Activated CD8-positive, alpha-beta memory T cell treated with anti-CD3 and anti-CD28 coated beads, Interleukin-2, amount 10 ng/mL, durations not matched to agents 7 days and 5 days (primary cell): Measurements from ENCODE around the gene PTPN14. TPM values are rescaled to one million over a fixed set of nuclear protein-coding genes. Genes with fewer than 3 reads are reported as not detected.

Source experiments
- ATAC-seq: fragments of 150-1000 bp; cut with Tn5 transposase; one replicate; pipeline ENCODE4 v1.10.0; 2021; ENCODE audit warnings: moderate library complexity
- CTCF ChIA-PET: fragments of 350-600 bp; sonication (Branson Sonifier 250); formaldehyde crosslinking; loops from one replicate; lab custom pipeline; 2021; ENCODE audit warnings: antibody characterized with exemption; lab: Charles Lee
- DNase-seq: peaks from one replicate; pipeline ENCODE4 v3.0.0-alpha.2; 2020
- H3K27ac Mint-ChIP-seq: one replicate; pipeline ENCODE4 v1.8.0; 2021; ENCODE audit warnings: mild to moderate bottlenecking, mixed read lengths
- H3K27me3 Mint-ChIP-seq: one replicate; pipeline ENCODE4 v1.8.0; 2021; ENCODE audit warnings: mixed read lengths
- H3K36me3 Mint-ChIP-seq: one replicate; pipeline ENCODE4 v1.8.0; 2021; ENCODE audit warnings: mild to moderate bottlenecking, mixed read lengths
- H3K4me1 Mint-ChIP-seq: one replicate; pipeline ENCODE4 v1.8.0; 2021; ENCODE audit warnings: mixed read lengths
- H3K4me3 Mint-ChIP-seq: one replicate; pipeline ENCODE4 v1.8.0; 2021; ENCODE audit warnings: mild to moderate bottlenecking, moderate library complexity, mixed read lengths
- H3K9me3 Mint-ChIP-seq: one replicate; pipeline ENCODE4 v1.8.0; 2022; ENCODE audit warnings: low read depth, mixed read lengths
- total RNA-seq, 2 experiments: library from RNA; stranded (reverse); gene quantifications; one replicate each; pipeline ENCODE4 v1.2.3, GENCODE V29; 2021

The PTPN14 gene
- total RNA-seq, 2 experiments from 2014 or later = 0.32 to 1.1 TPM

DNA sequence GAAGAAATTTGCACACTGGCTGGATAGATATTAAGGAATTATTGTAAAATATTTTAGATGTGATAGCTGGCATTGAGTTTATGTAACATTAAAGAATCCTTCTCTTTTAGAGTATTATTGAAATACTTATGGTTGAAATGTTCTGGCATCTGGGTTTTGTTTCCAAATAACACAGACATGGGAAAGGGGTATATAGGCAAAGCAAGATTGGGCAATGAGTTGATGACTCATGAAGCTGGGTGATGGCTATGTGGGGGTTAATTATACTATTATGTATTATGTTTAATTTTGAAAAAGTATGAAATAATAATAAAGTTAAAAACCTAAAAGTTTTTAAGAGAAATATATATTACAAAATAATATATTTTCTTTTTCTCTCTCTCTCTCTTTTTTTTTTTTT, 12.5 kb upstream of the PTPN14 start:
- H3K27ac Mint-ChIP-seq = no peak overlapping the region
- no peak for DNase-seq
- H3K4me1 Mint-ChIP-seq = no peaks in the 10 kb centered on the region
- H3K9me3 Mint-ChIP-seq = no peaks in the 10 kb centered on the region
- no peak for ATAC-seq
- CTCF ChIA-PET = no interaction called here
- H3K27me3 Mint-ChIP-seq = peaks cover 38% of the 10 kb centered on the region
- H3K4me3 Mint-ChIP-seq = no peak overlapping the region
- no peaks in the 10 kb centered on the region for H3K36me3 Mint-ChIP-seq

DNA sequence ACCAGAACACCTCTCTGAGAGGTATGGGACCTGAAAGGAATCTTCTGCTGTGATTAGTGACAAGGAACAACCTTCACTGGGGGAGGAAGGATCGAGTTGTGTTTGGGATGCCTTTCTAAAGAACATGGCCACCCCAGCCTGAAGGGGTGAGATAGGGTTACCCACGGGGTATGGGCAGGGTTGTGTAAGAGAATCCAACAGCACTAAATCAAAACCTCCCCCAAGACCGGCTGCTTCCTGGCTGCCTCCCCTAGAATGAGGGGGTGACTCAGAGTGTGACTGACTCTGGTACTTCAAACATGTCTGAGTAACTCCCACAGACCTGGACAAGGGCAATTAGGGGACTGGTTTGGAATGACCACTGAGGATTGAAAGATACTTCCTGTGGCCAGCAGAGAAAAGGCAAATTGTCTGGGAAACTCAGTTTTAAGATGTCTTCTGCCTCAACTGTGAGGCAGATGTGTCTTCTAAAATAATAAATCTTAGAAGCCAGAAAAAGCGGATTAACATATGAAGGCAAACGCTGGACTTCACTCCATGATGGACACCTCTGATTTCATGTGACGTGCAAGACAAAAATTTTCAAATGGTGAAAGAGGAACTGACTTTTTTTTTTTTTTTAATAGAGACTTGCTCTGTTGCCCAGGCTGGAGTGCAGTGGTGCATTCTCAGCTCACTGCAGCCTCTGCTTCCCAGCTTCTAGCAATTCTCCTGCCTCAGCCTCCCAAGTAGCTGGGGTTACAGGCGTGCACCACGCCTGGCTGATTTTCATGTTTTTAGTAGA, 6.7 kb upstream of the PTPN14 start:
- peaks cover 54% of the 10 kb centered on the region for H3K27me3 Mint-ChIP-seq
- ATAC-seq = no peak
- H3K4me1 Mint-ChIP-seq = no peaks in the 10 kb centered on the region

DNA sequence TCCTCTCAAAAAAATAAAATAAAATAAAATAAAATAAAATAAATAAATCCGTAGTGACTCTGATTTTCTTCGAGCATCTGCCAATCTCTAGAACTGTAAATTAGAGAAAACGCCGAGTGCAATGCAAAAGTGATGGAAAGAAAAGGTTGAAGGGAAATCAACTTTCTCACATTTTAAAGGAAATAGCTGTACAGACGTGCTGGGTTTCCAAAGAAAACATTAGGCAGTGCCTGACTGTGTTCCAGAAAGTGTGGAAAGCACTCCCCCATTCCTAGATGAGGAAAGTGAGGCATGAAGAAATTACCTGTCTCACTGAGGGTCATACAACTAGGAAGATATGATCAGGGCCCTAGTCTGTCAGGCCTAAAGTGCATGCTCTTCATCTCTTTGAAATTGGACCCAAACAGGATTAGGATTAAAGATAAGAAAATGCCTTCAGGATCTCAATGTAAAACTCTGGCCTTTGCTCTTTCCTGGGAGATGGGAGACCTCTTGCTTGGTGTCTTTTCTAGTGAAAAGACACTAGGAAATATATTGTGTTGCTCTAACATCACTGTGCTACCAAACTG, 1.8 kb upstream of the PTPN14 start:
- H3K27ac Mint-ChIP-seq = no peak overlapping the region
- DNase-seq = no peak
- no peaks in the 10 kb centered on the region for H3K9me3 Mint-ChIP-seq
- H3K4me3 Mint-ChIP-seq = no peak overlapping the region
- no peak for ATAC-seq
- CTCF ChIA-PET = no interaction called here
- peaks cover 5% of the 10 kb centered on the region for H3K4me1 Mint-ChIP-seq
- peaks cover 78% of the 10 kb centered on the region for H3K27me3 Mint-ChIP-seq
- no peaks in the 10 kb centered on the region for H3K36me3 Mint-ChIP-seq

More for the DNA sequence above, 6.7 kb upstream of the PTPN14 start:
- H3K4me3 Mint-ChIP-seq = no peak overlapping the region
- CTCF ChIA-PET = interaction anchor here (1.3 kb wide), 1 partner anchor 26 kb away, joined by 3 read pairs; no protein-coding TSS in a partner anchor
- no peaks in the 10 kb centered on the region for H3K36me3 Mint-ChIP-seq
- DNase-seq = no peak
- H3K27ac Mint-ChIP-seq = no peak overlapping the region
- H3K9me3 Mint-ChIP-seq = no peaks in the 10 kb centered on the region

DNA sequence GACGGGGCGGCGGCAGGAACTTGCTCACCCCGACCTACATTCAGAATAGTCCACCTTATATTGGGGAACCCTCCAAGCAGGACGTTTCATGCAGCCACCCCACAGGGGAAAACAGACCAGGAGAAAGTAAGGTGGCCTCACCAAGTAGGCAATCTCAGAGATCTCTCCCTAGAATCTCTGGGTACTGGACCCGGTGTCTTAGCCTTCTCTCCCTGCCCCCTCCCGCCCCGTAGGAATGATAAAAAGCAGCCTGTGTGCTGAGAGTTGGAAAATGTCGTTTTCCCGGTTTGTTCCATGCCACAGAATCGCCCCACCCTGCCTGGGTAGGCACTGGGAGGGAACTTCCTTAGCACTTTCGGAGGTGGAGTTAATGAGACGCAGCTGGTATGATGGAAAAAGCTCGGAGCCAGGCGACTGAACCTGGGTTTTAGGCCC, 789 bp upstream of the PTPN14 start:
- Mint-ChIP-seq H3K9me3 (no peaks in the 10 kb centered on the region), H3K4me3 (peak overlapping the region; percentile 44), H3K27me3 (peaks cover 85% of the 10 kb centered on the region), H3K27ac (no peak overlapping the region), H3K4me1 (peaks cover 5% of the 10 kb centered on the region), H3K36me3 (no peaks in the 10 kb centered on the region)
- no peak for DNase-seq
- CTCF ChIA-PET = no interaction called here
- no peak for ATAC-seq

DNA sequence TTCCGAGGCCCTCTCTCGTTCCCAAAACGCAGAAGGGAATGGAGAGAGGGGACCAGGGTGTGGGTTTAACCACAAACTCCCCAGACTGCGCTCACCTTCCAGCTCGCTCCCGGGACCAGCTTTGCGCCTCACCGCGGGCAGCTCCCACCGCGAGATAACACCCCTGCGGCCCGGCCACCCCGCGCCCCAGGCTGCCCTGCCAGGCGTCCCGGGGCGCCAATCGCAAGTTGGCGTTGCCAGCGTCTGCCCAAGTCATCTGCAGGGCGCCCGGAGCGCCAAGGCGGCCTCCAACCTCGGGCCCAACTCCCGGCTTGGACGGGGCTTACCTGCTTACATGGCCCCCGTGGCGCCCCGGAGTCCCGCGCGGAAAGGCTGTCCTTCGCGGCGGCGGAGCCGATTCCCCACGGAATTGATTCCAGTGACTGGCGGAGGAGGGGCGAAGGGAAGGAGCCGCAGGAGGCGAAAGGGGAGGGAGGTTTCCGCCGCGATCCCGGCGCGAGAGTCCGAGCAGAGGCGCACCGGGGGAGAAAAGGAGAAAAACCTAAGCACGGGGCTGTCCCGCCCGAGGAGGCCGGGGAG, 456 bp downstream of the PTPN14 start:
- no peak for DNase-seq
- CTCF ChIA-PET = no interaction called here
- Mint-ChIP-seq H3K4me3 (peak overlapping the region; percentile 60), H3K4me1 (peaks cover 5% of the 10 kb centered on the region), H3K27ac (no peak overlapping the region), H3K36me3 (no peaks in the 10 kb centered on the region), H3K9me3 (no peaks in the 10 kb centered on the region), H3K27me3 (peaks cover 81% of the 10 kb centered on the region)
- no peak for ATAC-seq

DNA sequence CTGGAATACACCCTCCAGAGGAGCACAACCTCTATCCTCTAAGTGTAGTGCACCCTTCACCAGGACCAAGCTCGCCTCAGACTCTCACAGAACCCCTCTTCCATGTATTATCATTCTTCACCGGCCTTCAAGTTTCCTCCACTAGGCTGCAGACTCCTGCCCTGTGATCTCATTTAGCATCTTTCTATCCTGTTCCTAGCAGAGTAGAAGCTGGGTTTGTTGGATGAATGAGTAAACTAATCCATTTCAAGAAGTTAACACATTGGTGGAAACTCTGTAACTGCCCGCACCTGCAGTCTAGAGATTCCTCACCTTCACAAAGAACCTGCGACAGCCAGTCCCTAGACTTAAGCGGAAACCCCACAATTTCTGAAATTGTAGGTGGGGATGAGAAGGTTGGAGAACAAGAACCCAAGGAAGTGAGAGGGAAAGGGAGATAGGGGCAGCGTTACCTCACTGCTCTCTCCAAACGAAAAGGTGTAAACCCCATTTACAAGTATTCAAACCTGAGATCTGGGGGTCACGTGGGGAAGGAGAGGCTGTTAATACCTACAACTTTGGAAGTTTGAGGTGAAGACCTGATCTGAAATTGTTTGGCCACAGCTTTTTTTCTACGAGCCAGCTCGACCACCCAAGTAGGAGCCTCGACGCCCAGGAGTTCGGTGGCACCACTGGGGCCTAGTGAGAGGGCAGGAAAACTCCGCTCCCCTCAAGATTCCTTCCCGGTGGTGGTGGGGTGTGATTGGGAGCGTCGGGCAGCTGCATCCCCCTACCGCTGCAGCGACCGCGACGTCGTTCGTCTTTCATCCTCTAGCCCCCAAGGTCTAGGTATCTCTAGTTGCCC, 1.2 kb downstream of the PTPN14 start:
- no peaks in the 10 kb centered on the region for H3K9me3 Mint-ChIP-seq
- H3K36me3 Mint-ChIP-seq = no peaks in the 10 kb centered on the region
- no peak overlapping the region for H3K4me3 Mint-ChIP-seq
- ATAC-seq (no peak), DNase-seq (no peak)
- CTCF ChIA-PET = interaction anchor here (1.1 to 1.5 kb wide), 2 partner anchors 217 to 219 kb away, joined by 3 to 4 read pairs; no protein-coding TSS in a partner anchor
- peaks cover 74% of the 10 kb centered on the region for H3K27me3 Mint-ChIP-seq
- no peak overlapping the region for H3K27ac Mint-ChIP-seq
- peaks cover 5% of the 10 kb centered on the region for H3K4me1 Mint-ChIP-seq

DNA sequence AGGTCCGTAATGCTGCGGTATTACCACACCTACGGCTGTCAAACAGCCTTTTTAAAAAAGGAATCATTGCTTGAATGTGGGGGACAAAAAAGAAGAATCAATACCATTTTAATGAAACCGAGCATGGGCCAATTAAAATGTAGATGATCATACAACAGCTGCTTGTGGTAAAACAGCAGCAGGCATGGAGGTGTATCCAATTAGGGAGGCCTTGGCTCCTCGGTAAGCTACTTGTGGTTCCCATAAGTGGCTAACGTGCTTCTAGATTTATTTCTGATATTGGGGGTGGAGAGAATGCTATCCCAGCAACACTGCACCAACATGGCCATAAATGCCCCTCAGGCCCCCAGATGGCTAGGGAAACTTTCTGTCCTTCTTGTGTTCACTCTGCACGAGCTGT, 1.8 kb downstream of the PTPN14 start:
- ATAC-seq = no peak

DNA sequence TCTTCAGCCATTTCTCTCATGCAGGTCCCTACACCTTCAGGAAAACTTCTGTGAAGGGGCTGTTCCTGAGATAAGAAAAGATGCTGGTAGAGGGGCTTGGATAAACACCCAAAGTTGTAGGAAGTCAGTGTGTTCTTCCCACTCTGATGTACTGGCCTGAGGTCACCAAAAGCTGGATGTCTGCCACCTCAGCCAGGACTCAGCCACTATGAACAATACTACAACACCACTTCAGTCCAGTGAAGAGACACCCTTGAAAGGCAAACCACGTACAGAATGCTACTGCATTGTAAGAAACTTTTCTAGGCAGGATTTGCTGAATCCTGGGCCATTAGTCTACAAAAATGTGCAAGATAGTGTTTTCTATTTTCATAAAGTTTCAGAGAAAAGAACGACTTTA, 2.4 kb downstream of the PTPN14 start:
- no peak overlapping the region for H3K4me3 Mint-ChIP-seq
- no peaks in the 10 kb centered on the region for H3K36me3 Mint-ChIP-seq
- CTCF ChIA-PET = interaction anchor here (1.1 to 1.5 kb wide), 2 partner anchors 216 to 217 kb away, joined by 3 to 4 read pairs; no protein-coding TSS in a partner anchor

More for the DNA sequence above, 1.8 kb downstream of the PTPN14 start:
- Mint-ChIP-seq H3K27me3 (peaks cover 71% of the 10 kb centered on the region), H3K4me1 (peaks cover 8% of the 10 kb centered on the region), H3K4me3 (no peak overlapping the region), H3K27ac (no peak overlapping the region), H3K36me3 (no peaks in the 10 kb centered on the region), H3K9me3 (no peaks in the 10 kb centered on the region)
- CTCF ChIA-PET = interaction anchor here (1.1 to 1.5 kb wide), 2 partner anchors 216 to 218 kb away, joined by 3 to 4 read pairs; no protein-coding TSS in a partner anchor
- no peak for DNase-seq

DNA sequence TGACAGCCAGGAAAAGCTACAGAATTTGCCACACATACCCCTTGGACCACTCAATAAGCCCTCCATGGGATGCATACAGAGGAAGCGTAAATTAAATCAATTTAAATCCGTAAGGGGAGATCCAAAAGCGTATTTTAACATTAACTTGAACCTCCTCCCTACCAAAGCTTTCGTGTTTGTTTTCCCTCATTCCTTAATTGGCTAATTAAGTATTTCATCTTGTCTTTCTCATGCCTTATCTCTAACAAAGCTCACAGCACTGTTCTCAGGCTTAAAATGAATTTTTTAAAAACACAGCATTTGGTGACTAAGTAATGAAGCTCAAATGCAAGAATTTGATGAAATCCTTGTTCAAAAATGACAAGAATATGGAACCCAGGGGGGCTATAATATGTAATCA, 3.1 kb downstream of the PTPN14 start:
- H3K4me3 Mint-ChIP-seq = no peak overlapping the region
- H3K36me3 Mint-ChIP-seq = no peaks in the 10 kb centered on the region
- H3K27ac Mint-ChIP-seq = no peak overlapping the region
- CTCF ChIA-PET = interaction anchor here (1.5 kb wide), 1 partner anchor 217 kb away, joined by 4 read pairs; no protein-coding TSS in a partner anchor
- peaks cover 9% of the 10 kb centered on the region for H3K4me1 Mint-ChIP-seq
- DNase-seq (no peak), ATAC-seq (no peak)
- no peaks in the 10 kb centered on the region for H3K9me3 Mint-ChIP-seq
- peaks cover 64% of the 10 kb centered on the region for H3K27me3 Mint-ChIP-seq

More for the DNA sequence above, 2.4 kb downstream of the PTPN14 start:
- no peaks in the 10 kb centered on the region for H3K9me3 Mint-ChIP-seq
- H3K4me1 Mint-ChIP-seq = peaks cover 9% of the 10 kb centered on the region
- no peak for ATAC-seq
- peaks cover 69% of the 10 kb centered on the region for H3K27me3 Mint-ChIP-seq
- no peak overlapping the region for H3K27ac Mint-ChIP-seq
- no peak for DNase-seq

DNA sequence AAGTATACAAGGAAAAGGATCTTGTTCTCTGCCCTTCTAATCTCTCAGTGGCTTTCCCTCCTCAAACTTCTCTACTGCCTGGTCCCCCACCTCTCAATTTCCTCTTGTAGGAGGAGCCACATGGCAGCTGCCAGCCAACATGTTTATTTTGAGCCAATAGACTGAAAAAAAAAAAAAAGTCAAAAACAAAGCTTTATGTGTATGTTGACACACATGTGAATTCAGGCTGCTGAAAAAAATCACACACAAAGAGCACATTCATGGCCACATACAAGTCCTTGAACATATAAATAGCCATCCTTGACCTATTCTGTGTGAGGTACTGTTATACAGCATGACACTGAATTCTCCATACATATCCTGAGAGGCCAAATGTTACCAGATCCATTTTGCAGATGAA, 3.7 kb downstream of the PTPN14 start:
- peaks cover 62% of the 10 kb centered on the region for H3K27me3 Mint-ChIP-seq
- CTCF ChIA-PET = no interaction called here
- no peak for ATAC-seq

DNA sequence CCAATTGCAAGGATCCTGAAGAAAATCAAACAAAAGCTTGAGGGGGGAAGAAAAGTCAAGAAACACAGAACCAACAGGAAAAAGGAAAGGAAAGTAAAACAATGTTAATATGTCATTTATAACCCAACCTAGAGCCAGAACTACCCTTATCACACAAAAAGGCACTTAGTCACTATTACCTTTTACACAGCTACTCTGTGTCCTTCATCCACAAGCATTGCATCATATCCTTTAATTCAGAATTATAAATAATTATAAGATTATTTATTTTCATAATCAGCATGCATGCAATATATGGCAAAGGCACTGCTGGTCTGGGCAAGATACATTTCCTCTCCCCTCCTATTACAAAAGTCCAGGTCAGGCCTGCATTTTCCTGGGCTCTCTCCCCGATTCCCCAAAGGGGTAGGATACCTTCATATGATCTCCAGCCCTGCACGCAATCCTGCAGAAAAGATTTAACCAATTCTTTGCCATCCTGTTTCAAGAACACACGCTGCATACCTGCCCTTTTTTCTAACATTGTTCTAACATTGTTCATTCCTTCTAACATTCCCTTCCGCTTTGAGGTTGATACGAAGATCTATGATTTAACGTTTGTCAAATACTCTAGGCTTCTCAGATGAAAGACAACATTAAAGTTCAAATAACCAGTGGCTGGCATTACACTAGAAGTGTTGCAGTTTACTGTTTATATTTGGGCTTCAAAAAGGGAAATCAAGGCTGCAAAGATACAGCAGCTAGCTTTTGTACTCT, 4.3 kb downstream of the PTPN14 start:
- Mint-ChIP-seq H3K4me3 (no peak overlapping the region), H3K27ac (no peak overlapping the region), H3K4me1 (peaks cover 9% of the 10 kb centered on the region), H3K9me3 (no peaks in the 10 kb centered on the region), H3K27me3 (peaks cover 59% of the 10 kb centered on the region), H3K36me3 (no peaks in the 10 kb centered on the region)
- DNase-seq (no peak), ATAC-seq (no peak)
- CTCF ChIA-PET = no interaction called here

More for the DNA sequence above, 3.7 kb downstream of the PTPN14 start:
- no peak for DNase-seq
- Mint-ChIP-seq H3K4me1 (peaks cover 9% of the 10 kb centered on the region), H3K4me3 (no peak overlapping the region), H3K36me3 (no peaks in the 10 kb centered on the region), H3K27ac (no peak overlapping the region), H3K9me3 (no peaks in the 10 kb centered on the region)

DNA sequence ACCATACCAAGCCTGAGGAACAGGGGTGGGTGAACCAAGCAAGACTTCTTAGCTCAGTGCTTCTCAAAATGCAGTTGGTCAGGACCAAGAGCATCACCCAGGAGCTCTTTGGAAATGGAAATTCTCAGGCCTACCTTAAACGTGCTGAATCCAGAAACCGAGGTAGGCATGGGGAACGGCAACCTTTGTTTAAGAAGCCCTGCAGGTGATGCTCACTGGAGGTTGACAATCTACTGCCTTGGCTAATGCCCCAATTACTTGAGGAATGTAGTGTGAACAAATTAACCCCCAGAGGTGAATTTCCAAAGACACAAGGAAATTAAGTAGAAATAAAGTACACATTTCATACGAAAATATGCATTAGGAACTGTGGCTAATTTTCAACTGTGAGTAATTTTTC, 5.3 kb downstream of the PTPN14 start:
- Mint-ChIP-seq H3K9me3 (no peaks in the 10 kb centered on the region), H3K4me3 (no peak overlapping the region), H3K27me3 (peaks cover 56% of the 10 kb centered on the region), H3K36me3 (no peaks in the 10 kb centered on the region), H3K4me1 (peaks cover 4% of the 10 kb centered on the region), H3K27ac (no peak overlapping the region)
- DNase-seq (no peak), ATAC-seq (no peak)
- CTCF ChIA-PET = no interaction called here
